SK-N-SH (cell line): ENCODE data around the gene NGLY1. TPM values are rescaled to one million over a fixed set of nuclear protein-coding genes. Genes with fewer than 3 reads are reported as not detected.

Source experiments
- polyA plus RNA-seq, 3 experiments: library from polyadenylated mRNA; depleted of rRNA; stranded (reverse); fragments of >200 nt; gene quantifications; 2 replicates each; pipeline ENCODE4 v1.2.3, GENCODE V29; 2012
- small RNA-seq, 7 experiments: library from RNA; depleted of rRNA; stranded (forward); fragments of <200 nt; gene quantifications; one replicate each; pipeline ENCODE3, GENCODE V24; 2012

Gene NGLY1
- polyA plus RNA-seq, 1 of the 3 experiments (the other 2 are of a cell fraction): 6.0 TPM

Small RNA genes within 50 kb of the gene (small RNA-seq; reads per million reads assigned to genes)
- 0 reads per million in 7 experiments for gene CRIP1P2

Other genes with a start within 250 kb of the NGLY1 start
- 20.4 and 22.1 TPM in 2 replicates for gene TOP2B, start 118.5 kb downstream of the NGLY1 start, polyA plus RNA-seq (2012; rRNA removed)
- 12.1 and 21.6 TPM in 2 replicates for gene OXSM, start 6.6 kb upstream of the NGLY1 start, polyA plus RNA-seq (2012; rRNA removed)